Globus pallidus (tissue), 1 donor: Measurements from ENCODE around the gene PDK2.
A peak's percentile ranks its signal among the peaks of the same experiment; 100 is the strongest.
"Not testable (repeated sequence)": the region's sequence is repeated elsewhere in the genome, so short reads cannot be mapped to it uniquely, and the experiment has no call there.

ENCODE experiments used
- DNase-seq: peaks from one replicate; pipeline ENCODE4 v3.0.0-alpha.2; 2015; ENCODE audit warnings: low spot score

The PDK2 gene

GRCh38 chr17:50058296-50058953 lies 36.7 kb upstream of the PDK2 start:
- DNase-seq, result no peak

GRCh38 chr17:50059256-50059655 lies 35.9 kb upstream of the PDK2 start:
- DNase-seq, result no peak

GRCh38 chr17:50059759-50060273 lies 35.3 kb upstream of the PDK2 start:
- DNase-seq, result no peak

GRCh38 chr17:50060951-50061712 lies 34.0 kb upstream of the PDK2 start:
- DNase-seq, result peak; percentile 55

GRCh38 chr17:50061713-50062045 lies 33.5 kb upstream of the PDK2 start:
- DNase-seq, result not testable (repeated sequence)

- DNase-seq, result no peak
Measured at GRCh38 chr17:50062293-50063243, 32.6 kb upstream of the PDK2 start.

GRCh38 chr17:50063561-50064252 lies 31.4 kb upstream of the PDK2 start:
- DNase-seq, result no peak

GRCh38 chr17:50064253-50065001 lies 30.7 kb upstream of the PDK2 start:
- no peak for DNase-seq

GRCh38 chr17:50065056-50065455 lies 30.1 kb upstream of the PDK2 start:
- DNase-seq, result no peak

- no peak for DNase-seq
Measured at GRCh38 chr17:50066995-50067394, 28.2 kb upstream of the PDK2 start.

GRCh38 chr17:50067996-50068395 lies 27.2 kb upstream of the PDK2 start:
- no peak for DNase-seq

GRCh38 chr17:50070908-50071680 lies 24.1 kb upstream of the PDK2 start:
- DNase-seq, result no peak

- DNase-seq, result no peak
Measured at GRCh38 chr17:50071692-50072091, 23.5 kb upstream of the PDK2 start.

GRCh38 chr17:50072130-50072529 lies 23.0 kb upstream of the PDK2 start:
- DNase-seq, result no peak

GRCh38 chr17:50072925-50073324 lies 22.2 kb upstream of the PDK2 start:
- DNase-seq, result no peak

- DNase-seq, result no peak
Measured at GRCh38 chr17:50074227-50074626, 20.9 kb upstream of the PDK2 start.

GRCh38 chr17:50075446-50076032 lies 19.6 kb upstream of the PDK2 start:
- no peak for DNase-seq

GRCh38 chr17:50076221-50076590 lies 18.9 kb upstream of the PDK2 start:
- DNase-seq, result no peak

GRCh38 chr17:50076591-50077235 lies 18.4 kb upstream of the PDK2 start:
- DNase-seq, result no peak
